ENCODE data around the gene CXCL5. TPM values are rescaled to one million over a fixed set of nuclear protein-coding genes. Genes with fewer than 3 reads are reported as not detected.

CXCL5 gene
- total and polyA plus RNA-seq, 4 donors: 0.03 to 0.33 (median 0.14) TPM; not detected in 1

DNA sequence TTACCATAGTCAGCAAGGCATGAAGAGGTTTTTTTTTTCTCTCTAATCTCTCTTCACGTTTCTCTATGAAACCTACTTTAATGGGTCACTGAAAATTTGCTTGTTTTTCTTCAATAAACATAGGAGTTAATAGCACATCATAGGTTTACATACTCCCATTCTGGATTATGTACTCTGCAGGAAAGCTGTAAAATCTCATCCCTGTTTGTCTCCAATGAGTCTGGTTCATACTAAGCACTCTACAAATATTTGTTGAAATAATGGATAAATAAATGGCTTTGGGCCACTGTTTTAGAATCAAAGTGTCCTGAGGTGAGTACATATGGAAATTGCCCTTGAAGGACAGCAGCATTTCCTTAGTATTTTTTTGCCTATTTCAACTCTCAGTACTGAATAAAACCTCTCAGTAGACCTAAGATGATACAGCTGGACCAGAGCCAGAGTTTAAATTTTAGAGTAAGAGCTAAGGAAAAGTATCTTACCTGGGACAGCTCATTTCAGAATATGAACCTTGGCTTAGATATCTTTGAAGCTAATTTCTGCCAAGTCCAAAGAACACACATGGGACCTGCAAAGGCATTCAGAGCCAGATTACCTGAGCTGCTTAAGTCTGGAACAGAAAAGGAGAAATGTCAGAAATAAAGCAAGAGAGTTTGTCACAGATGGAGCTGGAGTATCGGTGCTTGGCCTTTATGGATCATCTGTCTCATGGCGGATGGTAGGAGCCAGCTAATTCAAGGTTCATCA, 51.1 kb downstream of the CXCL5 start:
- no peak overlapping the region for H3K9ac ChIP-seq (ENCODE audit: low read depth in 1 of 2, low read length in 2 of 2)
- peaks cover 0 to 12% (median 10%) of the 10 kb centered on the region in 4 donors for H3K4me1 ChIP-seq (ENCODE audit: control insufficient read depth in 4 of 4, insufficient read depth in 4 of 4, low read length in 3 of 4)
- peaks cover 0 to 9% (median 0%) of the 10 kb centered on the region in 4 donors for H3K27me3 ChIP-seq (ENCODE audit: control insufficient read depth in 4 of 4, insufficient read depth in 4 of 4, low read length in 3 of 4)
- no peak overlapping the region for H3K4me3 ChIP-seq (ENCODE audit: low read depth in 1 of 3, low read length in 3 of 3)
- no peaks in the 10 kb centered on the region for H3K36me3 ChIP-seq (ENCODE audit: control insufficient read depth in 4 of 4, insufficient read depth in 3 of 4, low read depth in 1 of 4, low read length in 3 of 4)
- TF ChIP-seq SP1 (IDR thresholded peaks at IDR 0.05): no peak
- peak in 1 of 2 donors; percentile 29 for TF ChIP-seq HNF4A (conservative IDR thresholded peaks at IDR 0.05)
- no peak for TF ChIP-seq FOXA2 (IDR thresholded peaks at IDR 0.05)
- TF ChIP-seq, protein P1, sequence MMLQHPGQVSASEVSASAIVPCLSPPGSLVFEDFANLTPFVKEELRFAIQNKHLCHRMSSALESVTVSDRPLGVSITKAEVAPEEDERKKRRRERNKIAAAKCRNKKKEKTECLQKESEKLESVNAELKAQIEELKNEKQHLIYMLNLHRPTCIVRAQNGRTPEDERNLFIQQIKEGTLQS (IDR thresholded peaks at IDR 0.05): no peak
- TF ChIP-seq RXRA (IDR thresholded peaks at IDR 0.05): peak in 1 of 2 donors; percentile 12
- H3K27ac ChIP-seq (ENCODE audit: low read depth in 1 of 2, low read length in 2 of 2): no peak overlapping the region
- no peak for DNase-seq (ENCODE audit: low spot score)
- 64% methylated on average over 3 of the region's 3 CpGs for WGBS
- H3K9me3 ChIP-seq (ENCODE audit: control insufficient read depth in 4 of 4, low read length in 3 of 4): no peaks in the 10 kb centered on the region

DNA sequence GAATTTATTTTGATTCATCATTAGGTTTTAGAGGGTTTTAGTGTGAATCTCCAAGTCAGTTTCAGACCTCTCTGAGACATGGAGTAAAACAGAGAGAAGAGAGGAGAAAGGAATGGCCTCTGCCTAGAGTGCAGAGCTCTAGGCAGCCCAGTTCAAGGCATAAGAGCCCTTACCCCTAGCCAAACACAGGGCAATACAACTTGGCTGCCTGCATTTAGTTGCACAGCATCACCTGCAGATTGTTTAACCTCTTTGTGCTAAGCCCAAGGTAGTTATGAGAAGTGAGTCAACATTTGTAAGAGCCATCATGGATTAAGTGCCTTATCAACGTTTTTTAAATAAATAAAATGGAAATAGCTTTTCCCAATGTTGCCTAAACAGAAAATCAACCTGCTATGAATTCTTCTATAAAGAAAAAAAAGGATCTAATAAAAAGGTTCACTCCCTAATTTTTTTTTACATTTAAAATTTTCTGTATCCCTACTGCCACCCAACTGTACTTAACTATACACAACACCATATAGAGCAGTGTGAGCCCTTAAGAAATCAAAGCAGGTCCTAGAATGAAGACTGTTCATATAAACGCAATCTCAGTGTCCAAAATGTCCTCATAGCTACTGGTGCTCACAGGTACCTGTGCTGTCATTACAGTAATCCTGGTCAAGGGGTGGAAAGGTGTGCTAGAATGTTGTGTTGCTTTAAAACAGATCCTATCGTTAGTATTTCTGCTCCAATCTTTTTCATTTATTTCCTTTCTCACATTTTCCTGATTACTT, 52.6 kb downstream of the CXCL5 start:
- Histone ChIP-seq H3K9me3 (ENCODE audit: control insufficient read depth in 4 of 4, low read length in 3 of 4) (no peaks in the 10 kb centered on the region), H3K4me3 (ENCODE audit: low read depth in 1 of 3, low read length in 3 of 3) (no peak overlapping the region), H3K36me3 (ENCODE audit: control insufficient read depth in 4 of 4, insufficient read depth in 3 of 4, low read depth in 1 of 4, low read length in 3 of 4) (no peaks in the 10 kb centered on the region), H3K9ac (ENCODE audit: low read depth in 1 of 2, low read length in 2 of 2) (no peak overlapping the region), H3K4me1 (ENCODE audit: control insufficient read depth in 4 of 4, insufficient read depth in 4 of 4, low read length in 3 of 4) (peaks cover 0 to 12% (median 10%) of the 10 kb centered on the region in 4 donors), H3K27ac (ENCODE audit: low read depth in 1 of 2, low read length in 2 of 2) (no peak overlapping the region), H3K27me3 (ENCODE audit: control insufficient read depth in 4 of 4, insufficient read depth in 4 of 4, low read length in 3 of 4) (peaks cover 0 to 9% (median 0%) of the 10 kb centered on the region in 4 donors)
- DNase-seq (ENCODE audit: low spot score): no peak
- WGBS: 71% methylated on average over 3 of the region's 3 CpGs
- TF ChIP-seq FOXA1 (IDR thresholded peaks at IDR 0.05): no peak
- TF ChIP-seq JUND (IDR thresholded peaks at IDR 0.05): no peak
- TF ChIP-seq GABPA (IDR thresholded peaks at IDR 0.05 in 1 of 2, conservative IDR thresholded peaks at IDR 0.05 in 1 of 2): no peak
- TF ChIP-seq HNF4G (IDR thresholded peaks at IDR 0.05): no peak
- TF ChIP-seq EGR1 (IDR thresholded peaks at IDR 0.05; ENCODE audit: low read depth in 2 of 2): no peak
- no peak for TF ChIP-seq YY1 (IDR thresholded peaks at IDR 0.05)
- TF ChIP-seq, protein P2, sequence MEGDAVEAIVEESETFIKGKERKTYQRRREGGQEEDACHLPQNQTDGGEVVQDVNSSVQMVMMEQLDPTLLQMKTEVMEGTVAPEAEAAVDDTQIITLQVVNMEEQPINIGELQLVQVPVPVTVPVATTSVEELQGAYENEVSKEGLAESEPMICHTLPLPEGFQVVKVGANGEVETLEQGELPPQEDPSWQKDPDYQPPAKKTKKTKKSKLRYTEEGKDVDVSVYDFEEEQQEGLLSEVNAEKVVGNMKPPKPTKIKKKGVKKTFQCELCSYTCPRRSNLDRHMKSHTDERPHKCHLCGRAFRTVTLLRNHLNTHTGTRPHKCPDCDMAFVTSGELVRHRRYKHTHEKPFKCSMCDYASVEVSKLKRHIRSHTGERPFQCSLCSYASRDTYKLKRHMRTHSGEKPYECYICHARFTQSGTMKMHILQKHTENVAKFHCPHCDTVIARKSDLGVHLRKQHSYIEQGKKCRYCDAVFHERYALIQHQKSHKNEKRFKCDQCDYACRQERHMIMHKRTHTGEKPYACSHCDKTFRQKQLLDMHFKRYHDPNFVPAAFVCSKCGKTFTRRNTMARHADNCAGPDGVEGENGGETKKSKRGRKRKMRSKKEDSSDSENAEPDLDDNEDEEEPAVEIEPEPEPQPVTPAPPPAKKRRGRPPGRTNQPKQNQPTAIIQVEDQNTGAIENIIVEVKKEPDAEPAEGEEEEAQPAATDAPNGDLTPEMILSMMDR (IDR thresholded peaks at IDR 0.05; ENCODE audit: low read depth, low read length, missing input control): no peak
- TF ChIP-seq RXRA (IDR thresholded peaks at IDR 0.05): no peak
- TF ChIP-seq HNF4A (conservative IDR thresholded peaks at IDR 0.05): no peak

Small RNA genes lying within 50 kb of the gene (small RNA-seq; reads per million reads assigned to genes)
- gene RN7SL218P: not detected

Other genes with a start within 250 kb of the CXCL5 start
- gene CXCL6, start 162.0 kb downstream of the CXCL5 start, total RNA-seq: 1 to 10 TPM in 1 of 2 donors, under 1 TPM in 1; 0.19 to 5.5 TPM
- 1 to 10 TPM; 3.0 to 3.4 TPM for gene CXCL6, start 162.0 kb downstream of the CXCL5 start, polyA plus RNA-seq
- gene PF4V1, start 145.4 kb downstream of the CXCL5 start, total RNA-seq: 1 to 10 TPM in 1 of 2 donors, not detected in 1; 3.4 TPM
- under 1 TPM; 0.16 to 0.74 TPM for gene PF4V1, start 145.4 kb downstream of the CXCL5 start, polyA plus RNA-seq
- gene CXCL1, start 129.3 kb downstream of the CXCL5 start, total RNA-seq: 1 to 10 TPM in 1 of 2 donors, not detected in 1; 4.2 TPM
- 1 to 10 TPM in 1 of 2 donors, under 1 TPM in 1; 0.97 to 2.8 TPM for gene CXCL1, start 129.3 kb downstream of the CXCL5 start, polyA plus RNA-seq
- gene PF4, start 16.6 kb downstream of the CXCL5 start, total RNA-seq: 10 to 100 TPM in 1 of 2 donors, not detected in 1; 38.5 TPM
- gene PF4, start 16.6 kb downstream of the CXCL5 start, polyA plus RNA-seq: 1 to 10 TPM; 1.1 TPM
- 10 to 100 TPM in 1 of 2 donors, under 1 TPM in 1; 0.67 to 55.0 TPM for gene PPBP, start 10.5 kb downstream of the CXCL5 start, total RNA-seq
- 1 to 10 TPM in 1 of 2 donors, under 1 TPM in 1; 0.67 to 2.1 TPM for gene PPBP, start 10.5 kb downstream of the CXCL5 start, polyA plus RNA-seq
- gene CXCL3, start 40.0 kb upstream of the CXCL5 start, total RNA-seq: under 1 TPM; 0.51 to 0.75 TPM
- under 1 TPM; 0.07 to 0.96 TPM for gene CXCL3, start 40.0 kb upstream of the CXCL5 start, polyA plus RNA-seq
- gene CXCL2, start 100.5 kb upstream of the CXCL5 start, total RNA-seq: 100 to 1,000 TPM in 1 of 2 donors, 1 to 10 TPM in 1; 3.7 to 110 TPM
- 100 to 1,000 TPM in 1 of 2 donors, 10 to 100 TPM in 1; 45.3 to 680 TPM for gene CXCL2, start 100.5 kb upstream of the CXCL5 start, polyA plus RNA-seq
- gene MTHFD2L, start 159.4 kb upstream of the CXCL5 start, total RNA-seq: 10 to 100 TPM in 1 of 2 donors, 1 to 10 TPM in 1; 7.4 to 51.5 TPM
- gene MTHFD2L, start 159.4 kb upstream of the CXCL5 start, polyA plus RNA-seq: 10 to 100 TPM; 15.5 to 46.7 TPM